HG03196 (cell line): Measurements from ENCODE around the gene NUDT15.
"Not testable (repeated sequence)": the region's sequence is repeated elsewhere in the genome, so short reads cannot be mapped to it uniquely, and the experiment has no call there.

Source experiments
- ATAC-seq: cut with Tn5 transposase; IDR thresholded peaks from one replicate; pipeline ENCODE4 v1.9.1; 2021; ENCODE audit not compliant: unreplicated experiment

Gene NUDT15

GRCh38 chr13:48037346-48038173, at the start of gene NUDT15:
TSS of gene NUDT15 (plus strand) at chr13:48037726. CDS start at chr13:48037747, 21 bp downstream.
- ATAC-seq = peak; percentile 93

GRCh38 chr13:47990427-47990826, 47.1 kb upstream of the NUDT15 start:
- no peak for ATAC-seq

- no peak for ATAC-seq
Measured at GRCh38 chr13:47990920-47991466, 46.5 kb upstream of the NUDT15 start.

- ATAC-seq = no peak
Measured at GRCh38 chr13:47991859-47992258, 45.7 kb upstream of the NUDT15 start.

- ATAC-seq = no peak
Measured at GRCh38 chr13:47997384-47997783, 40.1 kb upstream of the NUDT15 start.

- ATAC-seq = no peak
Measured at GRCh38 chr13:47999973-48000372, 37.6 kb upstream of the NUDT15 start.

GRCh38 chr13:48000559-48001113, 36.9 kb upstream of the NUDT15 start:
- peak; percentile 25 for ATAC-seq

- ATAC-seq = peak; percentile 99
Measured at GRCh38 chr13:48001114-48001881, 36.2 kb upstream of the NUDT15 start, which contains the start of gene SUCLA2. TSS of gene SUCLA2 (minus strand) at chr13:48001273. CDS start at chr13:48001269, 4 bp downstream.

- ATAC-seq = not testable (repeated sequence)
Measured at GRCh38 chr13:48001999-48002398, 35.5 kb upstream of the NUDT15 start.

- no peak for ATAC-seq
Measured at GRCh38 chr13:48004201-48004600, 33.3 kb upstream of the NUDT15 start.

GRCh38 chr13:48006396-48006795, 31.1 kb upstream of the NUDT15 start:
- ATAC-seq = no peak

- ATAC-seq = no peak
Measured at GRCh38 chr13:48009284-48009683, 28.2 kb upstream of the NUDT15 start.

- ATAC-seq = no peak
Measured at GRCh38 chr13:48010698-48011097, 26.8 kb upstream of the NUDT15 start.

- no peak for ATAC-seq
Measured at GRCh38 chr13:48012668-48013067, 24.9 kb upstream of the NUDT15 start.

- no peak for ATAC-seq
Measured at GRCh38 chr13:48014359-48014758, 23.2 kb upstream of the NUDT15 start.

GRCh38 chr13:48018637-48019036, 18.9 kb upstream of the NUDT15 start:
- ATAC-seq = no peak

- no peak for ATAC-seq
Measured at GRCh38 chr13:48019796-48020195, 17.7 kb upstream of the NUDT15 start.

GRCh38 chr13:48028066-48028465, 9.5 kb upstream of the NUDT15 start:
- ATAC-seq = no peak

- ATAC-seq = no peak
Measured at GRCh38 chr13:48029859-48030258, 7.7 kb upstream of the NUDT15 start.

GRCh38 chr13:48038761-48039160, 1.2 kb downstream of the NUDT15 start:
- ATAC-seq = no peak

- no peak for ATAC-seq
Measured at GRCh38 chr13:48040049-48040448, 2.5 kb downstream of the NUDT15 start.
